H1 (cell line): ENCODE measurements around the gene GCKR. TPM values are rescaled to one million over a fixed set of nuclear protein-coding genes. Genes with fewer than 3 reads are reported as not detected.

Experiments used
- CTCF ChIA-PET: fragments of 300-600 bp; sonication (Branson Sonifier 250); formaldehyde crosslinking; loops from one replicate; lab custom pipeline; 2021; ENCODE audit not compliant: partially characterized antibody; lab: Charles Lee
- POLR2A ChIA-PET: fragments of 300-600 bp; sonication (Branson Sonifier 250); formaldehyde crosslinking; loops from one replicate; lab custom pipeline; 2021; ENCODE audit warnings: inconsistent platforms; ENCODE audit not compliant: partially characterized antibody; lab: Charles Lee
- DNase-seq, 2 experiments: peaks; one replicate each; pipeline versions ENCODE4 v3.0.0 to v3.0.0-alpha.2; 2010 to 2022; ENCODE audit warnings: low spot score in 2 of 2, low read depth in 1 of 2, mixed read lengths in 1 of 2
- FAIRE-seq: peaks from 2 replicates; lab custom pipeline; 2011; peaks lifted over from hg19 to GRCh38; lab: Jason Lieb, UNC
- H2AFZ ChIP-seq: 2 replicates; pipeline ENCODE4 v1.8.1; 2012; ENCODE audit warnings: low read length, inconsistent platforms
- H2AK5ac ChIP-seq: 2 replicates; pipeline ENCODE4 v1.6.1; 2013; ENCODE audit warnings: low read depth, low read length
- H2BK120ac ChIP-seq: replicated peaks from 2 replicates; pipeline ENCODE3; 2013; ENCODE audit warnings: low read depth, low read length, inconsistent platforms
- H2BK12ac ChIP-seq: 2 replicates; pipeline ENCODE4 v1.6.1; 2013; ENCODE audit warnings: low read depth, low read length
- H2BK15ac ChIP-seq: 2 replicates; pipeline ENCODE4 v1.6.1; 2013; ENCODE audit warnings: low read length
- H2BK20ac ChIP-seq: 2 replicates; pipeline ENCODE4 v1.6.1; 2013; ENCODE audit warnings: low read length
- H2BK5ac ChIP-seq: 2 replicates; pipeline ENCODE4 v1.6.1; 2013; ENCODE audit warnings: low read depth, low read length
- H3K14ac ChIP-seq: 2 replicates; pipeline ENCODE4 v1.6.1; 2013; ENCODE audit warnings: inconsistent platforms; ENCODE audit not compliant: insufficient read length
- H3K18ac ChIP-seq: 2 replicates; pipeline ENCODE4 v1.6.1; 2013; ENCODE audit warnings: low read length; ENCODE audit errors: extremely low read depth
- H3K23ac ChIP-seq: 2 replicates; pipeline ENCODE4 v1.6.1; 2013; ENCODE audit warnings: inconsistent platforms; ENCODE audit not compliant: insufficient read length
- H3K23me2 ChIP-seq: 2 replicates; pipeline ENCODE4 v1.6.1; 2013; ENCODE audit warnings: low read depth, low read length
- H3K27ac ChIP-seq: 2 replicates; pipeline ENCODE4 v1.6.1; 2011; ENCODE audit warnings: low read depth, low read length, inconsistent platforms
- H3K27me3 ChIP-seq, 4 experiments: replicated peaks in 1 of 4; 1 replicate in 1 of 4; 2 replicates in 3 of 4; pipeline versions ENCODE4 v1.6.1 to v1.8.1; 2011 to 2013; ENCODE audit warnings: low read length in 3 of 4, mild to moderate bottlenecking in 3 of 4, inconsistent platforms in 2 of 4, mixed read lengths in 2 of 4, moderate library complexity in 1 of 4; ENCODE audit not compliant: control insufficient read depth in 3 of 4, insufficient read depth in 3 of 4; ENCODE audit errors: extremely low read depth in 1 of 4
- H3K36me3 ChIP-seq, 4 experiments: 2 replicates each; pipeline versions ENCODE4 v1.6.1 to v1.8.1; 2011 to 2013; ENCODE audit warnings: mild to moderate bottlenecking in 4 of 4, low read length in 3 of 4, moderate library complexity in 2 of 4, control low read depth in 1 of 4, inconsistent platforms in 1 of 4; ENCODE audit not compliant: insufficient read depth in 4 of 4, control insufficient read depth in 2 of 4
- H3K4ac ChIP-seq: replicated peaks from 2 replicates; pipeline ENCODE3; 2013; ENCODE audit warnings: low read length, low read depth, mixed read lengths, inconsistent platforms; ENCODE audit not compliant: insufficient read length
- H3K4me1 ChIP-seq, 4 experiments: replicated peaks in 1 of 4; 1 replicate in 1 of 4; 2 replicates in 3 of 4; pipeline versions ENCODE4 v1.6.1 to v1.8.1; 2011 to 2013; ENCODE audit warnings: low read length in 3 of 4, inconsistent platforms in 2 of 4, mixed read lengths in 1 of 4; ENCODE audit not compliant: insufficient read depth in 4 of 4, control insufficient read depth in 3 of 4
- H3K4me2 ChIP-seq, 2 experiments: 2 replicates each; pipeline versions ENCODE4 v1.6.1 to v1.8.1; 2011 to 2013; ENCODE audit warnings: low read depth in 2 of 2, low read length in 2 of 2, control low read depth in 1 of 2, inconsistent platforms in 1 of 2, mild to moderate bottlenecking in 1 of 2; ENCODE audit not compliant: insufficient read depth in 1 of 2
- H3K4me3 ChIP-seq, 4 experiments: fragments of 200-600, 300-600 bp in 1 of 4; sonication (generic), shearing (Covaris generic), sonication (Bioruptor Twin) in 1 of 4; 2 replicates each; pipeline versions ENCODE4 v1.5.1 to v1.8.1; 2011 to 2016; ENCODE audit warnings: low read length in 4 of 4, low read depth in 3 of 4, control low read depth in 2 of 4, inconsistent platforms in 2 of 4, mild to moderate bottlenecking in 2 of 4, mixed read lengths in 1 of 4, moderate library complexity in 1 of 4; ENCODE audit not compliant: insufficient read depth in 2 of 4; ENCODE audit errors: extremely low read depth in 1 of 4
- H3K56ac ChIP-seq: replicated peaks from 2 replicates; pipeline ENCODE3; 2013; ENCODE audit warnings: low read depth, mild to moderate bottlenecking, mixed read lengths, low read length, inconsistent platforms; ENCODE audit not compliant: insufficient read length
- H3K79me1 ChIP-seq: 2 replicates; pipeline ENCODE4 v1.6.1; 2013; ENCODE audit warnings: low read depth, low read length, control low read depth
- H3K79me2 ChIP-seq, 2 experiments: 2 replicates each; pipeline versions ENCODE4 v1.6.1 to v1.8.1; 2012 to 2013; ENCODE audit warnings: low read length in 2 of 2, mild to moderate bottlenecking in 2 of 2, inconsistent platforms in 1 of 2; ENCODE audit not compliant: insufficient read depth in 2 of 2, control insufficient read depth in 1 of 2
- H3K9ac ChIP-seq, 4 experiments: replicated peaks in 1 of 4; 1 replicate in 1 of 4; 2 replicates in 3 of 4; pipeline versions ENCODE4 v1.6.1 to v1.8.1; 2011 to 2013; ENCODE audit warnings: low read depth in 3 of 4, low read length in 3 of 4, control low read depth in 2 of 4, mild to moderate bottlenecking in 2 of 4, moderate library complexity in 2 of 4, inconsistent platforms in 1 of 4; ENCODE audit errors: extremely low read depth in 1 of 4
- H3K9me3 ChIP-seq, 2 experiments: 2 replicates each; pipeline versions ENCODE4 v1.6.1 to v1.8.1; 2012 to 2013; ENCODE audit warnings: mild to moderate bottlenecking in 2 of 2, moderate library complexity in 2 of 2, control low read depth in 1 of 2, inconsistent platforms in 1 of 2, low read depth in 1 of 2, low read length in 1 of 2, mixed read lengths in 1 of 2; ENCODE audit not compliant: insufficient read depth in 2 of 2
- H4K20me1 ChIP-seq, 2 experiments: replicated peaks in 1 of 2; 2 replicates each; pipeline versions ENCODE3 to v1.8.1; 2011 to 2013; ENCODE audit warnings: inconsistent platforms in 2 of 2, low read length in 2 of 2, mild to moderate bottlenecking in 1 of 2; ENCODE audit not compliant: insufficient read depth in 2 of 2, control insufficient read depth in 1 of 2
- H4K5ac ChIP-seq: 2 replicates; pipeline ENCODE4 v1.6.1; 2013; ENCODE audit warnings: low read length, low read depth, mixed read lengths, inconsistent platforms; ENCODE audit not compliant: insufficient read length
- H4K8ac ChIP-seq: 2 replicates; pipeline ENCODE4 v1.8.0; 2013; ENCODE audit warnings: mild to moderate bottlenecking, moderate library complexity, low read length, inconsistent platforms; ENCODE audit not compliant: insufficient read depth; ENCODE audit errors: extremely low read depth
- H4K91ac ChIP-seq: replicated peaks from 2 replicates; pipeline ENCODE3; 2013; ENCODE audit warnings: low read length, mixed read lengths, inconsistent platforms; ENCODE audit not compliant: insufficient read length
- BRCA1 ChIP-seq: IDR thresholded peaks from 2 replicates; pipeline ENCODE4 v1.6.1; 2012; ENCODE audit warnings: low read depth, low read length, improper control_type of control experiment
- POU5F1 ChIP-seq: IDR thresholded peaks from 2 replicates; pipeline ENCODE4 v1.6.1; 2011; ENCODE audit warnings: low read depth, mild to moderate bottlenecking, low read length, moderate library complexity
- SIRT6 ChIP-seq: IDR thresholded peaks from one replicate; pipeline ENCODE4 v1.7.1; 2012; ENCODE audit warnings: low read length, inconsistent platforms
- SIX5 ChIP-seq: IDR thresholded peaks from 2 replicates; pipeline ENCODE4 v1.6.1; 2011; ENCODE audit warnings: mild to moderate bottlenecking, low read depth, low read length
- WGBS, 2 experiments: shearing (Covaris generic) in 1 of 2; methylation state at CpG; one replicate each; pipeline versions ENCODE4 v1.1.6 to v1.1.7; 2013 to 2015; ENCODE audit warnings: low lambda C conversion rate in 2 of 2, mixed read lengths in 2 of 2, inconsistent platforms in 1 of 2, low coverage in 1 of 2, missing lambda C conversion rate in 1 of 2; ENCODE audit not compliant: insufficient replicate concordance in 2 of 2, insufficient coverage in 1 of 2, insufficient read length in 1 of 2; ENCODE audit errors: extremely low coverage in 1 of 2, missing lambda C conversion rate in 1 of 2; 5-methylcytosine and 5-hydroxymethylcytosine counted together
- polyA plus RNA-seq, 7 experiments: library from polyadenylated mRNA; depleted of rRNA in 3 of 7; stranded (reverse) in 5 of 7; unstranded in 2 of 7; fragments of >200 nt in 5 of 7; fragments of 200-250 nt in 2 of 7; gene quantifications; 1 replicate in 5 of 7; 2 replicates in 1 of 7; 4 replicates in 1 of 7; pipeline versions ENCODE4 v1.2.1 to v1.2.3, GENCODE V29; 2011 to 2013; ENCODE audit warnings: missing spikeins in 2 of 7, mixed read lengths in 2 of 7
- total RNA-seq: library from RNA; stranded (reverse); fragmentation: NEBNext Ultra II Directional; extraction: Animal tissue kit (Norgen Biotek cat#: 25700); gene quantifications from 2 replicates; pipeline ENCODE4 v1.2.1, GENCODE V29; 2021

Gene GCKR
- total and polyA plus RNA-seq, 2 of the 8 experiments (the other 6 are each of a cell fraction or from before 2014, with no cell fraction given) = 0.30 to 1.2 TPM

DNA sequence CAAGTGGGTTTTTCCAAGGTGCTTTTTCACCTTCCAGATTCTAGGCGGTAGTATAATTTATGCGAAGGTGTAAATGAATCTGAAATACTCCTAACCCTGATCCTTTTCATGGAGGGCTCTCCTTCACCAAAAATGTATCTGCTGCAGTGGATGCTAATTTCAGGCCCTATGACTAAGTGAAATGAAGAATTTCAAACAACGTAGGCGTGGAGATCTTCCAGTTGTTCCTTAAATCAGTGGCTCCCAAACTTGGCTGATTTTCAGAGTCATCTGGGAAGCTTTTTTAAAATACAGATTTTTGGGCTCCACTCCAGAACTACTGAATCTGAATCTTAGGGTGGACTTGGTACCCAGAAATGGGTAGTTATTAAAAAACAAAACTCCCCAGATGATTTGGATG is 5.5 kb downstream of the GCKR start:
- Histone ChIP-seq H4K5ac (no peak overlapping the region), H2BK20ac (no peak overlapping the region), H3K9me3 (no peaks in the 10 kb centered on the region), H2BK12ac (no peak overlapping the region), H2BK5ac (no peak overlapping the region), H3K79me2 (no peaks in the 10 kb centered on the region), H3K27ac (no peak overlapping the region), H2AFZ (no peak overlapping the region), H3K4ac (no peak overlapping the region), H3K18ac (no peak overlapping the region), H4K91ac (no peak overlapping the region), H3K4me1 (peaks cover 0 to 4% (median 1%) of the 10 kb centered on the region in 4 experiments; a peak in 2 of 7 replicates), H3K4me3 (no peak overlapping the region), H2BK120ac (no peak overlapping the region), H4K8ac (no peak overlapping the region), H3K23me2 (peaks cover 2% of the 10 kb centered on the region; the same call in 1 of the 2 replicates), H3K14ac (no peak overlapping the region), H4K20me1 (no peaks in the 10 kb centered on the region), H3K4me2 (no peak overlapping the region), H3K27me3 (peaks cover 0 to under 1% (median 0%) of the 10 kb centered on the region in 4 experiments; a peak in 1 of 7 replicates), H3K23ac (no peak overlapping the region), H3K9ac (no peak overlapping the region), H2AK5ac (no peak overlapping the region), H3K36me3 (no peaks in the 10 kb centered on the region), H3K79me1 (no peaks in the 10 kb centered on the region)
- no peak for FAIRE-seq
- WGBS, 2 experiments = 85% methylated on average over 4 of the region's 4 CpGs; no CpG with 5 or more reads in 1 of the 2 experiments
- ChIA-PET CTCF (no interaction called here), POLR2A (interaction anchor here (0.6 kb wide), 2 partner anchors 27 to 273 kb away, joined by 3 read pairs; no protein-coding TSS in a partner anchor)
- no peak for TF ChIP-seq BRCA1
- TF ChIP-seq SIX5 = no peak
- TF ChIP-seq POU5F1 = no peak
- no peak for TF ChIP-seq SIRT6
- TF ChIP-seq, all 59 proteins: peak for 0
- DNase-seq = no peak
- no peak overlapping the region for H3K56ac ChIP-seq
- H2BK15ac ChIP-seq = no peak overlapping the region
